HCT116 (cell line): ENCODE results near the gene SEZ6L2. TPM values are rescaled to one million over a fixed set of nuclear protein-coding genes. Genes with fewer than 3 reads are reported as not detected.

ENCODE experiments used
- ATAC-seq: fragments of 200-7000 bp; cut with Tn5 transposase; 2 replicates; pipeline ENCODE4 v1.9.1; 2020; ENCODE audit warnings: mild to moderate bottlenecking, moderate library complexity
- BruUV-seq: library from RNA; stranded (reverse); fragments of 400-500 nt; replicated peaks from 2 replicates; lab custom pipeline; 2021; lab: Mats Ljungman, UMichigan
- CTCF ChIA-PET: fragments of 300-600 bp; sonication (Branson Sonifier 250); formaldehyde crosslinking; loops from one replicate; lab custom pipeline; 2021; ENCODE audit warnings: antibody characterized with exemption; lab: Charles Lee
- POLR2A ChIA-PET: fragments of 300-600, 350-600 bp; sonication (Branson Sonifier 250); formaldehyde crosslinking; loops from one replicate; lab custom pipeline; 2021; ENCODE audit warnings: antibody characterized with exemption; lab: Charles Lee
- RAD21 ChIA-PET, 2 experiments: fragments of 300-600 bp; sonication (Branson Sonifier 250); formaldehyde crosslinking; loops; one replicate each; lab custom pipeline; 2023; ENCODE audit warnings: low total read pairs in 2 of 2; ENCODE audit not compliant: uncharacterized antibody in 2 of 2, unreplicated experiment in 2 of 2, low non-redundant PET in 1 of 2; lab: Charles Lee
- DNase-seq: peaks from one replicate; pipeline ENCODE4 v3.0.0-alpha.2; 2010; ENCODE audit warnings: low read depth, low spot score
- H2AFZ ChIP-seq: fragments of 200-600 bp; shearing (Covaris generic), sonication (generic); 2 replicates; pipeline ENCODE4 v1.6.1; 2017; ENCODE audit warnings: low read depth, mixed run types, mixed read lengths, antibody characterized with exemption, low read length; ENCODE audit not compliant: poor library complexity, severe bottlenecking
- H3K27ac ChIP-seq: 2 replicates; pipeline ENCODE4 v1.5.1; 2012; ENCODE audit warnings: low read depth, low read length
- H3K27me3 ChIP-seq: fragments of 200-600 bp; sonication (generic); 2 replicates; pipeline ENCODE4 v1.6.1; 2016; ENCODE audit warnings: mixed run types, low read length, mixed read lengths; ENCODE audit not compliant: insufficient read depth
- H3K36me3 ChIP-seq, 2 experiments: fragments of 200-500 bp in 1 of 2; fragments of 200-600 bp in 1 of 2; sonication (Bioruptor generic) in 1 of 2; sonication (generic) in 1 of 2; 2 replicates each; pipeline versions ENCODE4 v1.5.1 to v1.6.1; 2014 to 2016; ENCODE audit warnings: low read length in 2 of 2, inconsistent platforms in 1 of 2, mixed read lengths in 1 of 2, mixed run types in 1 of 2; ENCODE audit not compliant: insufficient read depth in 2 of 2, control insufficient read depth in 1 of 2
- H3K4me1 ChIP-seq, 2 experiments: fragments of 200-600 bp in 1 of 2; sonication (generic) in 1 of 2; 2 replicates each; pipeline versions ENCODE4 v1.5.1 to v1.6.1; 2012 to 2017; ENCODE audit warnings: low read length in 2 of 2, inconsistent platforms in 1 of 2, mild to moderate bottlenecking in 1 of 2, mixed read lengths in 1 of 2, mixed run types in 1 of 2, moderate library complexity in 1 of 2; ENCODE audit not compliant: insufficient read depth in 2 of 2, control insufficient read depth in 1 of 2
- H3K4me2 ChIP-seq: fragments of 200-600 bp; sonication (generic); 2 replicates; pipeline ENCODE4 v1.6.1; 2017; ENCODE audit warnings: mixed run types, low read length, mixed read lengths
- H3K4me3 ChIP-seq, 2 experiments: fragments of 200-600 bp in 1 of 2; sonication (generic) in 1 of 2; replicated peaks in 1 of 2; 2 replicates each; pipeline ENCODE4 v1.5.1; 2011 to 2016; ENCODE audit warnings: low read length in 2 of 2, control low read depth in 1 of 2, low read depth in 1 of 2, mild to moderate bottlenecking in 1 of 2, mixed read lengths in 1 of 2, mixed run types in 1 of 2
- H3K79me2 ChIP-seq: fragments of 200-600 bp; sonication (generic); 2 replicates; pipeline ENCODE4 v1.6.1; 2017; ENCODE audit warnings: mild to moderate bottlenecking, mixed run types, low read length, moderate library complexity, mixed read lengths; ENCODE audit not compliant: insufficient read depth
- H3K9ac ChIP-seq: fragments of 200-600 bp; sonication (generic); 2 replicates; pipeline ENCODE4 v1.6.1; 2016; ENCODE audit warnings: low read length, mixed read lengths
- H3K9me2 ChIP-seq: fragments of 200-600 bp; sonication (generic), shearing (Covaris generic); 2 replicates; pipeline ENCODE4 v1.6.1; 2017; ENCODE audit warnings: mixed run types, mild to moderate bottlenecking, moderate library complexity; ENCODE audit not compliant: insufficient read depth
- H3K9me3 ChIP-seq, 2 experiments: fragments of 200-500 bp in 1 of 2; fragments of 200-600 bp in 1 of 2; sonication (Bioruptor generic) in 1 of 2; sonication (generic) in 1 of 2; 2 replicates each; pipeline ENCODE4 v1.6.1; 2014 to 2017; ENCODE audit warnings: low read length in 2 of 2, mixed read lengths in 2 of 2, inconsistent platforms in 1 of 2, low read depth in 1 of 2, mild to moderate bottlenecking in 1 of 2, mixed run types in 1 of 2, moderate library complexity in 1 of 2; ENCODE audit not compliant: control insufficient read depth in 1 of 2, insufficient read depth in 1 of 2
- H4K20me1 ChIP-seq: fragments of 200-600 bp; sonication (generic), shearing (Covaris generic); 2 replicates; pipeline ENCODE4 v1.6.1; 2017; ENCODE audit warnings: mixed run types, mild to moderate bottlenecking, moderate library complexity; ENCODE audit not compliant: insufficient read depth
- CBX3 ChIP-seq: IDR thresholded peaks from 2 replicates; pipeline ENCODE4 v1.6.1; 2012; ENCODE audit warnings: low read depth
- FOSL1 ChIP-seq: IDR thresholded peaks from 2 replicates; pipeline ENCODE4 v1.6.1; 2012; ENCODE audit warnings: low read depth
- POLR2AphosphoS5 ChIP-seq: IDR thresholded peaks from 2 replicates; pipeline ENCODE4 v1.6.1; 2011; ENCODE audit warnings: mild to moderate bottlenecking, low read depth, low read length, moderate library complexity
- RAD21 ChIP-seq: IDR thresholded peaks from 2 replicates; pipeline ENCODE4 v1.6.1; 2012; ENCODE audit warnings: low read depth, mild to moderate bottlenecking
- ZNF274 ChIP-seq: fragments of 200-500 bp; sonication (Bioruptor generic); IDR thresholded peaks from 2 replicates; pipeline ENCODE4 v1.6.1; 2014; ENCODE audit warnings: mild to moderate bottlenecking, low read depth, low read length, inconsistent platforms
- intact Hi-C: fragments of 100-400 bp; cut with micrococcal nuclease; formaldehyde crosslinking; loops from 2 replicates; pipeline ENCODE4 v1.10.0; 2022
- total RNA-seq: library from RNA; stranded (reverse); gene quantifications from one replicate; pipeline ENCODE4 v1.2.1, GENCODE V29; 2021; ENCODE audit not compliant: unreplicated experiment
- TF ChIP-seq, protein P1 (sequence below): IDR thresholded peaks from 2 replicates; pipeline ENCODE4 v1.6.1; 2012
- TF ChIP-seq, protein P2 (sequence below): IDR thresholded peaks from 2 replicates; pipeline ENCODE4 v1.6.1; 2012

Gene SEZ6L2
- total RNA-seq, 1 experiment from 2014 or later: 49.3 TPM

DNA sequence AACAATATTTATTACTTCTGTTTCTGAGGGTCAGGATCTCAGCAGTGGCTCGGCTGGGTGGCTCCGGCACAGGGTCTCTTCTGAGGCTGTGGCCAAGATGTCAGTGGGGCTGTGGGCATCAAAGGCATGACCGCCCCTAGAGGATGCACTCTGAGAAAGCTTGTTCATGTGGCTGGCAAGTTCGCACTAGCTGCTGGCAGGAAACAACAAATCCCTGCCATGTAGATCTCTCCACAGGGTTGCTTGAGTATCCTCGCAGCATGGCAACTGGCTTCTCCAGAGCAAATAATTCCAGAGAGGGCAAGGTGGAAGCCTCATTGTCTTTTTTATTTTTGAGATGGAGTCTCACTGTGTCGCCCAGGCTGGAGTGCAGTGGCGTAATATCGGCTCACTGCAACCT is 14.2 kb upstream of the SEZ6L2 start:
- RAD21 ChIA-PET: no interaction called here
- no peaks in the 10 kb centered on the region for H4K20me1 ChIP-seq
- no peak overlapping the region for H3K27ac ChIP-seq
- POLR2A ChIA-PET: interaction anchor here (0.7 to 1.3 kb wide), 2 partner anchors 12 to 60 kb away, joined by 3 read pairs; no protein-coding TSS in a partner anchor
- no TSS peak for BruUV-seq
- H3K9me3 ChIP-seq: no peaks in the 10 kb centered on the region
- ATAC-seq (no peak), DNase-seq (no peak)
- CTCF ChIA-PET: no interaction called here
- no peak overlapping the region for H3K4me3 ChIP-seq
- no peak overlapping the region for H3K4me2 ChIP-seq
- TF ChIP-seq, protein P1, sequence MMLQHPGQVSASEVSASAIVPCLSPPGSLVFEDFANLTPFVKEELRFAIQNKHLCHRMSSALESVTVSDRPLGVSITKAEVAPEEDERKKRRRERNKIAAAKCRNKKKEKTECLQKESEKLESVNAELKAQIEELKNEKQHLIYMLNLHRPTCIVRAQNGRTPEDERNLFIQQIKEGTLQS: no peak
- no peak for TF ChIP-seq POLR2AphosphoS5
- H3K9ac ChIP-seq: no peak overlapping the region
- no peak overlapping the region for H2AFZ ChIP-seq
- no peaks in the 10 kb centered on the region for H3K9me2 ChIP-seq
- H3K27me3 ChIP-seq: no peaks in the 10 kb centered on the region
- 0 out of 2 replicates have a peak, but pooled peaks cover 4% of the 10 kb centered on the region for H3K79me2 ChIP-seq
- H3K36me3 ChIP-seq: peaks cover 0 to 7% of the 10 kb centered on the region in 2 experiments; a peak in 3 of 4 replicates
- intact Hi-C loops: no loop called here
- H3K4me1 ChIP-seq: no peaks in the 10 kb centered on the region

DNA sequence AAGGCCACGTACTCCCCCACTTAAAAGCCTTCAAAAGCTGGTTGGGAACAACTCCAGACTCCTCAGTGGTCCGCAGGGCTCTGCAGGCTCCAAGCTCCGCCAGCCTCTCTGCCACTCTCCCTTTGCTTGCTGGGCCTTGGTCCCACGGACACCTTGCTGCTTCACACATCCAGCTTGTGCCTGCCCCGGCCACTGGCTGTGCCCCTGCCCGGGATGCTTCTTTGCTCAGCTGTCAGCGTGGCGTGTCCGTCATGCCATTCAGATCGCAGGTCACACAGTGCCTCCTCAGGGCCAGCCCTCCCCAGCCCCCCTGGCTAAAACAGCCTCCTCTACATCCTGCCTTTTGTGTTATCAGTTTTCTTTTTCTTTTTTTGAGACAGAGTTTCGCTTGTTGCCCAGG is 12.7 kb upstream of the SEZ6L2 start:
- no peak overlapping the region for H3K4me3 ChIP-seq
- RAD21 ChIA-PET: no interaction called here
- H3K4me1 ChIP-seq: no peaks in the 10 kb centered on the region
- no peaks in the 10 kb centered on the region for H4K20me1 ChIP-seq
- H3K9ac ChIP-seq: no peak overlapping the region
- no peaks in the 10 kb centered on the region for H3K9me3 ChIP-seq
- BruUV-seq: no TSS peak
- TF ChIP-seq FOSL1: no peak
- no peak for TF ChIP-seq CBX3
- no peak for TF ChIP-seq POLR2AphosphoS5
- no peak for TF ChIP-seq ZNF274
- TF ChIP-seq RAD21: no peak
- TF ChIP-seq, protein P2, sequence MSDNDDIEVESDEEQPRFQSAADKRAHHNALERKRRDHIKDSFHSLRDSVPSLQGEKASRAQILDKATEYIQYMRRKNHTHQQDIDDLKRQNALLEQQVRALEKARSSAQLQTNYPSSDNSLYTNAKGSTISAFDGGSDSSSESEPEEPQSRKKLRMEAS: no peak
- intact Hi-C loops: no loop called here
- H3K9me2 ChIP-seq: no peaks in the 10 kb centered on the region
- H3K4me2 ChIP-seq: no peak overlapping the region
- H3K27me3 ChIP-seq: no peaks in the 10 kb centered on the region
- CTCF ChIA-PET: no interaction called here
- no peak overlapping the region for H2AFZ ChIP-seq
- no peak overlapping the region for H3K27ac ChIP-seq
- peaks cover 0 to 3% of the 10 kb centered on the region in 2 experiments; a peak in 3 of 4 replicates for H3K36me3 ChIP-seq
- POLR2A ChIA-PET: interaction anchor here (0.6 kb wide), 1 partner anchor 210 kb away, joined by 6 read pairs; no protein-coding TSS in a partner anchor
- no peak for DNase-seq
- no peaks in the 10 kb centered on the region for H3K79me2 ChIP-seq
- 0 out of 2 replicates have a peak, but pooled peaks have one; percentile 7 for ATAC-seq
